AG09309 (cell line): ENCODE data around the gene KPRP.

ENCODE experiments used
- DNase-seq: peaks from one replicate; pipeline ENCODE4 v3.0.0-alpha.2; 2010; ENCODE audit warnings: low read depth
- H3K4me3 ChIP-seq: 2 replicates; pipeline ENCODE4 v1.5.1; 2011; ENCODE audit warnings: mild to moderate bottlenecking, low read depth, low read length, moderate library complexity; ENCODE audit not compliant: control insufficient read depth
- CTCF ChIP-seq: IDR thresholded peaks from 2 replicates; pipeline ENCODE4 v1.5.1; 2011; ENCODE audit warnings: mild to moderate bottlenecking, low read depth, low read length, inconsistent platforms; ENCODE audit not compliant: insufficient read depth, control insufficient read depth; ENCODE audit errors: missing control alignments

Gene KPRP

GRCh38 chr1:152753586-152753985, 4.2 kb upstream of the KPRP start:
- DNase-seq: no peak
- H3K4me3 ChIP-seq: no peak overlapping the region
- no peak for TF ChIP-seq CTCF

- no peak for TF ChIP-seq CTCF
- DNase-seq: no peak
Measured at GRCh38 chr1:152756872-152757271, 953 bp upstream of the KPRP start.

GRCh38 chr1:152758636-152759035, 811 bp downstream of the KPRP start:
- TF ChIP-seq CTCF: no peak
- H3K4me3 ChIP-seq: no peak overlapping the region
- DNase-seq: no peak

More at GRCh38 chr1:152756872-152757271, 953 bp upstream of the KPRP start:
- H3K4me3 ChIP-seq: no peak overlapping the region

GRCh38 chr1:152759453-152760173, 1.8 kb downstream of the KPRP start:
- TF ChIP-seq CTCF: no peak
- no peak for DNase-seq
- H3K4me3 ChIP-seq: no peak overlapping the region

GRCh38 chr1:152760551-152761190, 2.8 kb downstream of the KPRP start:
- no peak for DNase-seq
- TF ChIP-seq CTCF: no peak
- H3K4me3 ChIP-seq: no peak overlapping the region

- no peak overlapping the region for H3K4me3 ChIP-seq
- TF ChIP-seq CTCF: no peak
- DNase-seq: no peak
Measured at GRCh38 chr1:152761609-152762213, 3.9 kb downstream of the KPRP start.
